OCI-LY1 (cell line): ENCODE measurements around the gene PRL.

Experiments used
- H2AFZ ChIP-seq: fragments of 200-600 bp; sonication (generic), shearing (Covaris generic); 2 replicates; pipeline ENCODE4 v1.6.0; 2014; ENCODE audit warnings: antibody characterized with exemption, mild to moderate bottlenecking, low read length
- H3F3A ChIP-seq: fragments of 200-600 bp; sonication (generic), shearing (Covaris generic); 2 replicates; pipeline ENCODE4 v1.6.0; 2014; ENCODE audit warnings: mild to moderate bottlenecking, antibody characterized with exemption, low read length, moderate library complexity; ENCODE audit not compliant: insufficient read depth
- H3K27ac ChIP-seq: fragments of 200-600 bp; sonication (generic); 2 replicates; pipeline ENCODE4 v1.5.1; 2014; ENCODE audit warnings: low read length, mixed run types, mild to moderate bottlenecking, low read depth; ENCODE audit not compliant: poor library complexity, severe bottlenecking
- H3K27me3 ChIP-seq: fragments of 200-600 bp; sonication (generic); 2 replicates; pipeline ENCODE4 v1.6.0; 2014; ENCODE audit warnings: antibody characterized with exemption, mild to moderate bottlenecking, low read length, moderate library complexity; ENCODE audit not compliant: insufficient read depth
- H3K36me3 ChIP-seq: fragments of 200-600 bp; sonication (generic); 2 replicates; pipeline ENCODE4 v1.6.1; 2014; ENCODE audit warnings: mild to moderate bottlenecking, antibody characterized with exemption, low read length, moderate library complexity, mixed read lengths; ENCODE audit not compliant: insufficient read depth
- H3K4me1 ChIP-seq: fragments of 200-600 bp; sonication (generic); 2 replicates; pipeline ENCODE4 v1.5.1; 2014; ENCODE audit warnings: mild to moderate bottlenecking, low read length, moderate library complexity; ENCODE audit not compliant: insufficient read depth, severe bottlenecking
- H3K4me2 ChIP-seq: fragments of 200-600 bp; sonication (generic), shearing (Covaris generic); 2 replicates; pipeline ENCODE4 v1.6.1; 2014; ENCODE audit warnings: low read length
- H3K4me3 ChIP-seq: fragments of 200-600 bp; sonication (generic); 2 replicates; pipeline ENCODE4 v1.5.1; 2014; ENCODE audit warnings: low read length, low read depth, mild to moderate bottlenecking, mixed read lengths; ENCODE audit not compliant: poor library complexity, severe bottlenecking
- H3K79me2 ChIP-seq: fragments of 200-600 bp; shearing (Covaris generic); 2 replicates; pipeline ENCODE4 v1.6.1; 2016; ENCODE audit warnings: mixed run types, low read length, mixed read lengths; ENCODE audit not compliant: insufficient read depth
- H3K9ac ChIP-seq: fragments of 200-600 bp; sonication (generic), shearing (Covaris generic); 2 replicates; pipeline ENCODE4 v1.6.1; 2014; ENCODE audit warnings: mild to moderate bottlenecking, low read length, mixed read lengths
- H3K9me2 ChIP-seq: fragments of 200-600 bp; sonication (generic), shearing (Covaris generic); 2 replicates; pipeline ENCODE4 v1.6.1; 2014; ENCODE audit warnings: low read depth, mild to moderate bottlenecking, low read length, mixed read lengths
- H3K9me3 ChIP-seq: fragments of 200-600 bp; shearing (Covaris generic); 2 replicates; pipeline ENCODE4 v1.6.1; 2014; ENCODE audit warnings: low read length, mixed read lengths
- H4K20me1 ChIP-seq: fragments of 200-600 bp; sonication (generic), shearing (Covaris generic); 2 replicates; pipeline ENCODE4 v1.6.0; 2016; ENCODE audit warnings: mild to moderate bottlenecking, low read length; ENCODE audit not compliant: insufficient read depth
- EZH2 ChIP-seq: fragments of 200-600 bp; sonication (generic), shearing (Covaris generic); IDR thresholded peaks from 2 replicates; pipeline ENCODE4 v1.8.0; 2017; ENCODE audit warnings: borderline replicate concordance, mixed run types, mild to moderate bottlenecking, antibody characterized with exemption, low read length, moderate library complexity, mixed read lengths
- TF ChIP-seq, protein P1 (sequence below): fragments of 200-600 bp; sonication (generic), shearing (Covaris generic); IDR thresholded peaks from 2 replicates; pipeline ENCODE4 v1.5.1; 2017; ENCODE audit warnings: mild to moderate bottlenecking, antibody characterized with exemption, low read length, moderate library complexity, mixed read lengths

The PRL gene

DNA sequence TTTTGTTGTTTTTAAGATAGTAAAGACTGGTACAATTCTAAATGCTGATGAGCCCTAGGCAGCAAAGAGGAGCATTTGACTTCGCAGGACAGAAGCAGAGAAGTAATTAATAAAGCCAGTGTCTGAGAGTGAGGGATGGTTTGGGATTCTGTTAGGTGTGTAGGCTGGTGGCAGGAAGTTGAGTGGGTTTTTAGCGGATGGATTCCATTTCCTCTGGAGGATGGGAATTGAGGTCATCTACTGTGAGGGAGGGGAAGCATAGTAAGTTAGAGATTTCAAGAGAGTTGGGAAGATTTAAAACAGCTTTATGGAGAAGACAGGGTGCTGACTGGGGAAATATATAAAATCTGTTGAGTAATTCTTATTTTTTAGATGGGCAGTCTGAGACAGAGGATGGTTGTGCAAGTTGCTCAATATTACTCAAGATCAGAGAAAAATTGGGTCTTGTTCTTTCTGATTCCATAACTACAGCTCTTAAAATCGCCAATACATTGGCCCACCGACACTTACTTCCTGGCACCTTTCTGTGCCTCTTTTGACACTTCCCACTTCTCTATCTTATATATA, 48.8 kb downstream of the PRL start:
- no peaks in the 10 kb centered on the region for H3K27me3 ChIP-seq
- no peaks in the 10 kb centered on the region for H3F3A ChIP-seq
- H3K4me1 ChIP-seq = peaks cover 14% of the 10 kb centered on the region
- H3K9ac ChIP-seq = no peak overlapping the region
- H3K4me2 ChIP-seq = no peak overlapping the region
- H2AFZ ChIP-seq = no peak overlapping the region
- no peak overlapping the region for H3K27ac ChIP-seq
- H3K9me2 ChIP-seq = no peaks in the 10 kb centered on the region
- no peak for TF ChIP-seq EZH2
- TF ChIP-seq, protein P1, sequence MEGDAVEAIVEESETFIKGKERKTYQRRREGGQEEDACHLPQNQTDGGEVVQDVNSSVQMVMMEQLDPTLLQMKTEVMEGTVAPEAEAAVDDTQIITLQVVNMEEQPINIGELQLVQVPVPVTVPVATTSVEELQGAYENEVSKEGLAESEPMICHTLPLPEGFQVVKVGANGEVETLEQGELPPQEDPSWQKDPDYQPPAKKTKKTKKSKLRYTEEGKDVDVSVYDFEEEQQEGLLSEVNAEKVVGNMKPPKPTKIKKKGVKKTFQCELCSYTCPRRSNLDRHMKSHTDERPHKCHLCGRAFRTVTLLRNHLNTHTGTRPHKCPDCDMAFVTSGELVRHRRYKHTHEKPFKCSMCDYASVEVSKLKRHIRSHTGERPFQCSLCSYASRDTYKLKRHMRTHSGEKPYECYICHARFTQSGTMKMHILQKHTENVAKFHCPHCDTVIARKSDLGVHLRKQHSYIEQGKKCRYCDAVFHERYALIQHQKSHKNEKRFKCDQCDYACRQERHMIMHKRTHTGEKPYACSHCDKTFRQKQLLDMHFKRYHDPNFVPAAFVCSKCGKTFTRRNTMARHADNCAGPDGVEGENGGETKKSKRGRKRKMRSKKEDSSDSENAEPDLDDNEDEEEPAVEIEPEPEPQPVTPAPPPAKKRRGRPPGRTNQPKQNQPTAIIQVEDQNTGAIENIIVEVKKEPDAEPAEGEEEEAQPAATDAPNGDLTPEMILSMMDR = no peak
- H3K9me3 ChIP-seq = no peaks in the 10 kb centered on the region
- H4K20me1 ChIP-seq = no peaks in the 10 kb centered on the region
- no peaks in the 10 kb centered on the region for H3K79me2 ChIP-seq
- no peak overlapping the region for H3K4me3 ChIP-seq
- no peaks in the 10 kb centered on the region for H3K36me3 ChIP-seq

DNA sequence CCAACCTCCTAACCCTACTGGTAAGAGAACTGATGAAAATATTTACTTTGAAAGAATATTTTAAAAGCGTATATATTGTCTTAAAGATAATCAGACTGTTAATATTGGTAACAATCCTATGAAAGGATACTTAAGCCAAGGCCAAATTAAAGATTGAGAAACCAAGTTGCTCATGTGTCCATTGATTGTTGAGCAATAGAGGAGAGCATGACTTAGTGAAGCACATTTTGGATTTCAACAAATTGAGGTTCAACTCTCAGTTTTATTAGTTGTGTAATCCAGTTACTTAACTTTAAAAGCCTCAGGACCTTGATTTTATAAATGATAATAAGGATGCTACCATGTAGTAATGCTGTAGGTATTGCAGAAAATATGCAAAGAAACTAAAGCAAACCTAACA, 56.8 kb downstream of the PRL start:
- no peak overlapping the region for H3K27ac ChIP-seq
- TF ChIP-seq, protein P1 = no peak
- no peak for TF ChIP-seq EZH2
- no peaks in the 10 kb centered on the region for H4K20me1 ChIP-seq
- no peaks in the 10 kb centered on the region for H3F3A ChIP-seq
- no peak overlapping the region for H2AFZ ChIP-seq
- no peak overlapping the region for H3K4me3 ChIP-seq
- no peaks in the 10 kb centered on the region for H3K9me2 ChIP-seq
- H3K79me2 ChIP-seq = no peaks in the 10 kb centered on the region
- no peaks in the 10 kb centered on the region for H3K36me3 ChIP-seq
- H3K27me3 ChIP-seq = no peaks in the 10 kb centered on the region
- H3K9ac ChIP-seq = no peak overlapping the region
- H3K9me3 ChIP-seq = no peaks in the 10 kb centered on the region
- H3K4me2 ChIP-seq = no peak overlapping the region
- no peaks in the 10 kb centered on the region for H3K4me1 ChIP-seq

DNA sequence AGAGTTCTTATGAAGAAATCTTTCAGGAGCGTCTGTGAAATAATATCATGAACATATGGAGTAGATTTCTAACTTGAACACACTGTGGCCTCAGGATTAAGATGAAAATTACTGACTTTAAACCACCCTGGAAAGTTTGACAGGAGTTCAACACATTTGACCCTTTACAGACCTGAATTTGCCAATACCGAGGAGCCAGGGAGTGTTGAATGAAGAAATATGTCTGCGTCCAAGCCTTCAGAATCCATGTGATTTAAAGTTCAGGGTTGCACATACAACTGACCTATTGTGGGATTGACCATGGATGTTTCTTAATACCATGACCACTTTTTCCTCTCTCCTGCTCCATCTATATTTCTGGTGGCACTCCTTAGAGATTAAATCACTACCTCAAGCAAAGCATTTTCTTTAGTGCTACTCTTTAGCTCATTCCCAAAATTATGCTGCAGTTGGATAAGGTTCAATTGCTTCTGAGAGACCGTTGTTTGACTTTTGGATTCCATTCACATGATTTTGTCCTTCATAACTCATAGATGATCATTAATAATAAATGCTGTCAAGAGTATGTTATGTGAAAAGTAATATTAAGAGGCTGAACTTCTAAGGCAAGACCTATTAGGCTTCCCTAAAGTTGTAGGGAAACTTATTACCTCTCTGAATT, 57.4 kb downstream of the PRL start:
- no peaks in the 10 kb centered on the region for H3K9me3 ChIP-seq
- no peak overlapping the region for H3K9ac ChIP-seq
- no peaks in the 10 kb centered on the region for H3K36me3 ChIP-seq
- no peak overlapping the region for H3K27ac ChIP-seq
- H3K79me2 ChIP-seq = no peaks in the 10 kb centered on the region
- H3K4me1 ChIP-seq = no peaks in the 10 kb centered on the region
- H3K27me3 ChIP-seq = no peaks in the 10 kb centered on the region
- no peaks in the 10 kb centered on the region for H3K9me2 ChIP-seq
- H2AFZ ChIP-seq = no peak overlapping the region
- no peaks in the 10 kb centered on the region for H3F3A ChIP-seq
- TF ChIP-seq, protein P1 = no peak
- no peak for TF ChIP-seq EZH2
- no peaks in the 10 kb centered on the region for H4K20me1 ChIP-seq
- no peak overlapping the region for H3K4me3 ChIP-seq
- H3K4me2 ChIP-seq = no peak overlapping the region
